Hepatocyte (in vitro differentiated cells): ENCODE data around the gene RASAL1. TPM values are rescaled to one million over a fixed set of nuclear protein-coding genes. Genes with fewer than 3 reads are reported as not detected.

Source experiments
- DNase-seq: peaks from one replicate; pipeline ENCODE4 v3.0.0-alpha.2; 2016; ENCODE audit warnings: low spot score
- H2AFZ ChIP-seq: fragments of 200-600 bp; sonication (generic); 2 replicates; pipeline ENCODE4 v1.6.0; 2016; ENCODE audit warnings: antibody characterized with exemption, mild to moderate bottlenecking
- H3K27ac ChIP-seq: fragments of 200-600 bp; sonication (generic); 2 replicates; pipeline ENCODE4 v1.5.1; 2016; ENCODE audit warnings: mild to moderate bottlenecking
- H3K27me3 ChIP-seq: fragments of 200-600 bp; sonication (generic); 2 replicates; pipeline ENCODE4 v1.6.1; 2016
- H3K36me3 ChIP-seq: fragments of 200-600 bp; sonication (generic); replicated peaks from 2 replicates; pipeline ENCODE4 v1.5.1; 2016; ENCODE audit warnings: low read depth; ENCODE audit not compliant: insufficient read depth
- H3K4me1 ChIP-seq: fragments of 200-600 bp; sonication (generic); 2 replicates; pipeline ENCODE4 v1.5.1; 2016; ENCODE audit warnings: mild to moderate bottlenecking, moderate library complexity; ENCODE audit not compliant: insufficient read depth
- H3K4me2 ChIP-seq: fragments of 200-600 bp; sonication (generic); 2 replicates; pipeline ENCODE4 v1.6.0; 2016
- H3K4me3 ChIP-seq: fragments of 200-600 bp; sonication (generic); 2 replicates; pipeline ENCODE4 v1.5.1; 2016; ENCODE audit warnings: mild to moderate bottlenecking
- H3K79me2 ChIP-seq: fragments of 200-600 bp; sonication (generic); 2 replicates; pipeline ENCODE4 v1.6.0; 2017; ENCODE audit warnings: mild to moderate bottlenecking
- H3K9me2 ChIP-seq: fragments of 200-600 bp; sonication (generic); replicated peaks from 2 replicates; pipeline ENCODE4 v1.6.0; 2017; ENCODE audit warnings: mild to moderate bottlenecking; ENCODE audit not compliant: insufficient read depth
- H3K9me3 ChIP-seq: fragments of 200-600 bp; sonication (generic); 2 replicates; pipeline ENCODE4 v1.5.1; 2016; ENCODE audit warnings: low read depth, mild to moderate bottlenecking
- H4K20me1 ChIP-seq: fragments of 200-600 bp; sonication (generic); 2 replicates; pipeline ENCODE4 v1.6.0; 2016; ENCODE audit warnings: mild to moderate bottlenecking; ENCODE audit not compliant: insufficient read depth, poor library complexity, severe bottlenecking
- CTCF ChIP-seq: fragments of 200-600 bp; sonication (generic); IDR thresholded peaks from 2 replicates; pipeline ENCODE4 v1.5.1; 2016; ENCODE audit warnings: antibody characterized with exemption, mild to moderate bottlenecking; ENCODE audit not compliant: poor library complexity
- EZH2 ChIP-seq: fragments of 200-600 bp; sonication (generic); IDR thresholded peaks from 2 replicates; pipeline ENCODE4 v1.6.1; 2016; ENCODE audit warnings: antibody characterized with exemption, mild to moderate bottlenecking, borderline replicate concordance
- EZH2phosphoT487 ChIP-seq: fragments of 200-600 bp; sonication (generic); IDR thresholded peaks from one replicate; pipeline ENCODE4 v1.6.1; 2018; ENCODE audit warnings: antibody characterized with exemption, mild to moderate bottlenecking, low read depth, moderate library complexity; ENCODE audit not compliant: unreplicated experiment, severe bottlenecking
- WGBS: methylation state at CpG from one replicate; pipeline ENCODE4 v1.1.6; 2016; ENCODE audit warnings: low lambda C conversion rate; ENCODE audit errors: missing lambda C conversion rate; 5-methylcytosine and 5-hydroxymethylcytosine counted together
- polyA plus RNA-seq: library from polyadenylated mRNA; unstranded; fragments of >200 nt; fragmentation: Nextera tagmentation; extraction: Ambion mirVana; gene quantifications from 2 replicates; pipeline ENCODE4 v1.2.1, GENCODE V29; 2016
- total RNA-seq: library from RNA; depleted of rRNA; stranded (reverse); fragments of >200 nt; gene quantifications from 2 replicates; pipeline ENCODE4 v1.2.3, GENCODE V29; 2014

Gene RASAL1
- total and polyA plus RNA-seq, 2 experiments from 2014 or later = 0.74 TPM; not detected in 1

GRCh38 chr12:113114447-113115178 is 20.9 kb downstream of the RASAL1 start:
- no peaks in the 10 kb centered on the region for H3K9me2 ChIP-seq
- H3K4me3 ChIP-seq = no peak overlapping the region
- TF ChIP-seq CTCF = no peak
- no peak for TF ChIP-seq EZH2
- TF ChIP-seq EZH2phosphoT487 = no peak
- H3K9me3 ChIP-seq = no peaks in the 10 kb centered on the region
- no peak overlapping the region for H3K27ac ChIP-seq
- H3K27me3 ChIP-seq = peaks cover 4% of the 10 kb centered on the region
- no peak overlapping the region for H3K4me2 ChIP-seq
- H3K4me1 ChIP-seq = no peaks in the 10 kb centered on the region
- H3K79me2 ChIP-seq = no peaks in the 10 kb centered on the region
- H4K20me1 ChIP-seq = no peaks in the 10 kb centered on the region
- DNase-seq = no peak
- H2AFZ ChIP-seq = no peak overlapping the region
- WGBS = 87% methylated on average over 15 of the region's 19 CpGs
- H3K36me3 ChIP-seq = no peaks in the 10 kb centered on the region

- Histone ChIP-seq H3K4me1 (no peaks in the 10 kb centered on the region), H3K27ac (no peak overlapping the region), H4K20me1 (no peaks in the 10 kb centered on the region), H3K4me3 (no peak overlapping the region), H3K27me3 (peaks cover 4% of the 10 kb centered on the region), H3K36me3 (no peaks in the 10 kb centered on the region), H3K9me3 (no peaks in the 10 kb centered on the region), H2AFZ (no peak overlapping the region), H3K79me2 (no peaks in the 10 kb centered on the region), H3K9me2 (no peaks in the 10 kb centered on the region), H3K4me2 (no peak overlapping the region)
- WGBS = 74% methylated on average over 2 of the region's 2 CpGs
- DNase-seq = no peak
- TF ChIP-seq CTCF (no peak), EZH2 (no peak), EZH2phosphoT487 (no peak)
These were observed 22.2 kb downstream of the RASAL1 start for GRCh38 chr12:113113397-113113796.

GRCh38 chr12:113112043-113112899 is 23.3 kb downstream of the RASAL1 start:
- H3K9me2 ChIP-seq = no peaks in the 10 kb centered on the region
- H3K79me2 ChIP-seq = no peaks in the 10 kb centered on the region
- no peaks in the 10 kb centered on the region for H3K4me1 ChIP-seq
- no peak overlapping the region for H3K27ac ChIP-seq
- H3K27me3 ChIP-seq = peaks cover 4% of the 10 kb centered on the region
- no peak overlapping the region for H3K4me2 ChIP-seq
- H4K20me1 ChIP-seq = no peaks in the 10 kb centered on the region
- no peaks in the 10 kb centered on the region for H3K36me3 ChIP-seq
- WGBS = 76% methylated on average over 37 of the region's 39 CpGs
- DNase-seq = no peak
- no peak overlapping the region for H2AFZ ChIP-seq
- no peak for TF ChIP-seq EZH2phosphoT487
- TF ChIP-seq EZH2 = no peak
- TF ChIP-seq CTCF = no peak
- no peaks in the 10 kb centered on the region for H3K9me3 ChIP-seq
- no peak overlapping the region for H3K4me3 ChIP-seq
